Memory B cell (primary cell): Measurements from ENCODE around the gene GRK6.
"Not testable (repeated sequence)": the region's sequence is repeated elsewhere in the genome, so short reads cannot be mapped to it uniquely, and the experiment has no call there.

Experiments used
- ATAC-seq: fragments of 150-1000 bp; cut with Tn5 transposase; 2 replicates; pipeline ENCODE4 v1.10.0; 2021; ENCODE audit warnings: low read depth, mild to moderate bottlenecking, moderate library complexity
- DNase-seq, 2 donors: peaks; one replicate each; pipeline ENCODE4 v3.0.0; 2022; ENCODE audit warnings: low spot score in 2 of 2
- H3K27ac Mint-ChIP-seq: one replicate; pipeline ENCODE4 v1.8.0; 2022; ENCODE audit warnings: mild to moderate bottlenecking, moderate library complexity, mixed read lengths
- H3K27me3 Mint-ChIP-seq: one replicate; pipeline ENCODE4 v1.8.0; 2022; ENCODE audit warnings: mixed read lengths
- H3K36me3 Mint-ChIP-seq: one replicate; pipeline ENCODE4 v1.8.0; 2022; ENCODE audit warnings: mild to moderate bottlenecking, mixed read lengths
- H3K4me1 Mint-ChIP-seq: one replicate; pipeline ENCODE4 v1.8.0; 2022; ENCODE audit warnings: mixed read lengths
- H3K4me3 Mint-ChIP-seq: one replicate; pipeline ENCODE4 v1.8.0; 2022; ENCODE audit warnings: mild to moderate bottlenecking, moderate library complexity, mixed read lengths
- H3K9me3 Mint-ChIP-seq: one replicate; pipeline ENCODE4 v1.8.0; 2022; ENCODE audit warnings: mixed read lengths

Gene GRK6

DNA sequence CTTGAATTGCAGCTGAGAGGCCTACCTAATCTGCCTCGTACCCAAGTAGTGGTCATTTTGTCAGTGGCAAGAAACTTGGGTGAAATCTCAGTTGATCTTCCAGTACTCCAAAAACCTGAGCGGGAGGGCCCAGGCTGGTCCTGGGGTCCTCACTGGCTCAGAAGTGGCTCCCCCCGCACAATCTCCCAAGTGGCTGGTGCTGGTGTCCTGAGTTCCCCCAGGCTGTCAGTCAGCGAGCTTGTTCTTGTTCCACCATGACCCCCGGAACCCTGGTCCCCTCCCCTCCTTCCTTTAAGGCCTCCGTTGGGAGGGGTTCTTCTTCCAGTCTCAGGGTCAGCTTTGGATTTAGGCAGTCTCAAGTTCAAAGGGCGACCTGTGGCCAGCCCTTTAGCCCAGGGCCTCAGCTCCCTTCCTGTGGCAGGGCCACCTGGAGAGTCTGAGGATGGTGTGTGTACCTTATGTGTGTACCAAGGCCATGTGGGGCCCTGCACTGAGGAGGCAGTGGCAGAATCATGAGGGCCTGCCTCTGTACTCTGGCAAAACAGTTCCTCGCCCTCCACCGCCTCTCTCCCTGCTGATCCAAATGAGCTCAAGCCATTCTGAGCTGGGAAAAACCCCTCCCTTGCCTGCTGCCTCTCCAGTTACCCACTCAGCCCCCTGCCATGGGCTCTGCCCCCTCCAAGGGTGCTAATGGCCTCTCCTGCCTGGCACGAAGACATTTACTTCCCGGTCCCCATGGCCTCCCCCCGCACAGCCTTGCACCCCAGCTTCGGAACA lies 51.4 kb downstream of the GRK6 start:
- no peak overlapping the region for H3K4me3 Mint-ChIP-seq
- ATAC-seq = no peak

DNA sequence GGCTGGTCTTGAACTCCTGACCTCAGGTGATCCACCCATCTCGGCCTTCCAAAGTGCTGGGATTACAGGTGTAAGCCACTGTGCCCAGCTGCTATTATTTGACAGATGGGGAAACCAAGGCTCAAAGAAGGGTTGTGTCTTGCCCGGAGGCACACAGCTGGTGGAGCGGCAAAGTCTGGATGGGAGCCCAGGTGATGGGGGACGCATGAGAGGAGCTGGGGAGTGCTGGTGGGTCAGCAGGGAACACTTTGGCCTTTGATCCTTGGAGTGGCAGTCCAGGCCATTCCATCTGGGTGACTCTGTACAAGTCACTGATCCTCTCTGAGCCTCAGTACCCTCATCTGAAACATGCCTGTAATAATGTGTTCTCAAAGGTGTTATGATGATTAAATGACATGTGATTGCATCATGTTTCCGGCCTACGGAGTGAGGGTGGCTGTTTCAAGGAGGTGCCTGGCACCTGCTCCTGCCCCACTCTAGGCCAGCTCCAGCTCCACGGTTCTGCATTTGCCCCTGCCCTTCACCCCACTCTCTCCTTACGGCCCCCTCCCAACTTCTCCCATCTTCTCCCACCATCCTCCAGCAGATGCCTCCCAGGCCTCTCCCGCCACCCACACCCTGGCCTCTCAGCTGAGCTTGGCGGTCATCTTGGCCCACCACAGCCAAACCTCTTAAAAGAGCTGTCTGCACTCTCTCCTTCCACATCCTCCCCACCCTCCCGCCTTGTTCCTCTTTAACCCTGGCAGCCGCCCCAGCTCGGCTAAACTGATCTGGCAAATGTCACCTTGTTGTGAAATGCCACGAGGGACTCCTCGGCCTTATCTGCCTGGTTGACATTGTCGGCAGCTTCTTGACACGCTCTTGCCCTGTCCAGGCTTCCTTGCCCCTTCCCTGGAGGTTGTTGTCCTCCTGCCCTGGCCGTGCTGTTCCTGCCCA lies 52.5 kb downstream of the GRK6 start:
- no peak overlapping the region for H3K4me3 Mint-ChIP-seq
- peaks cover 3% of the 10 kb centered on the region for H3K27me3 Mint-ChIP-seq
- H3K36me3 Mint-ChIP-seq = no peaks in the 10 kb centered on the region
- no peaks in the 10 kb centered on the region for H3K9me3 Mint-ChIP-seq
- DNase-seq = no peak
- ATAC-seq = peak; percentile 73
- peak overlapping the region; percentile 0 for H3K27ac Mint-ChIP-seq
- H3K4me1 Mint-ChIP-seq = peaks cover 21% of the 10 kb centered on the region

More for the DNA sequence above, 51.4 kb downstream of the GRK6 start:
- Mint-ChIP-seq H3K27me3 (peaks cover 5% of the 10 kb centered on the region), H3K36me3 (no peaks in the 10 kb centered on the region), H3K4me1 (peaks cover 24% of the 10 kb centered on the region), H3K9me3 (no peaks in the 10 kb centered on the region), H3K27ac (no peak overlapping the region)
- no peak for DNase-seq

GRCh38 chr5:177479774-177480173 lies 53.3 kb downstream of the GRK6 start:
- ATAC-seq (no peak), DNase-seq (no peak)
- Mint-ChIP-seq H3K4me1 (peaks cover 18% of the 10 kb centered on the region), H3K27me3 (no peaks in the 10 kb centered on the region), H3K36me3 (peaks cover 2% of the 10 kb centered on the region), H3K9me3 (no peaks in the 10 kb centered on the region), H3K27ac (no peak overlapping the region), H3K4me3 (no peak overlapping the region)

DNA sequence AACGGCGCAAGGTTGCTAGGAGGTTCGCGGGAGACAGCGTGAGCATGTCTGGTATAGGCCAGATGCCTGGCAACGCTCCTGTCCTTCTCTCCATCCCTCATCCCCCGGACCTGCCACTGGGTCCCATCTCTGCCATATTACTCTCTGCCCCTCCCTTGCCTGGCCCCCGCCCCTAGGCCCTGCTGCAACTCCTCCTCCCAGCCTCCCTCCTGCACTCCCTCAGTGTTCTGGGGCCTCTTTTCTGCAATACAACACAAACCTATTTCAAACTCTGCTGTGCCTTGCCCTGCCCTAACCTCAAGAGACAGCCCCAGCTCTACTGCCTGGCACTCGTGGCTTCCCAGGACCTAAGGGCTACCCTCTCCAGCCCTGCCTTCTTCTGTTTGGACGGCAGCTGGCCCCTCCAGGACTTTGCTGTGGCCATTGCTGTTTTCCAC lies 55.9 kb downstream of the GRK6 start:
- Mint-ChIP-seq H3K9me3 (no peaks in the 10 kb centered on the region), H3K36me3 (peaks cover 4% of the 10 kb centered on the region), H3K27me3 (no peaks in the 10 kb centered on the region), H3K4me3 (no peak overlapping the region), H3K4me1 (peaks cover 9% of the 10 kb centered on the region), H3K27ac (no peak overlapping the region)
- DNase-seq (no peak), ATAC-seq (no peak)

- DNase-seq = no peak
- no peak overlapping the region for H3K4me3 Mint-ChIP-seq
- no peaks in the 10 kb centered on the region for H3K9me3 Mint-ChIP-seq
- peaks cover 9% of the 10 kb centered on the region for H3K4me1 Mint-ChIP-seq
- no peak for ATAC-seq
- no peaks in the 10 kb centered on the region for H3K27me3 Mint-ChIP-seq
- H3K27ac Mint-ChIP-seq = no peak overlapping the region
- H3K36me3 Mint-ChIP-seq = peaks cover 6% of the 10 kb centered on the region
These were observed 56.6 kb downstream of the GRK6 start for GRCh38 chr5:177483042-177483441.

- ATAC-seq (no peak), DNase-seq (no peak)
- peaks cover 5% of the 10 kb centered on the region for H3K4me1 Mint-ChIP-seq
- H3K27me3 Mint-ChIP-seq = no peaks in the 10 kb centered on the region
- H3K4me3 Mint-ChIP-seq = no peak overlapping the region
- peaks cover 7% of the 10 kb centered on the region for H3K36me3 Mint-ChIP-seq
- no peak overlapping the region for H3K27ac Mint-ChIP-seq
- H3K9me3 Mint-ChIP-seq = no peaks in the 10 kb centered on the region
These were observed 57.8 kb downstream of the GRK6 start for GRCh38 chr5:177483994-177484901.

- Mint-ChIP-seq H3K27ac (no peak overlapping the region), H3K4me1 (peaks cover under 1% of the 10 kb centered on the region), H3K27me3 (no peaks in the 10 kb centered on the region), H3K4me3 (no peak overlapping the region), H3K9me3 (no peaks in the 10 kb centered on the region), H3K36me3 (peaks cover 7% of the 10 kb centered on the region)
- ATAC-seq (no peak), DNase-seq (no peak)
These were observed 58.5 kb downstream of the GRK6 start for GRCh38 chr5:177484902-177485549.

DNA sequence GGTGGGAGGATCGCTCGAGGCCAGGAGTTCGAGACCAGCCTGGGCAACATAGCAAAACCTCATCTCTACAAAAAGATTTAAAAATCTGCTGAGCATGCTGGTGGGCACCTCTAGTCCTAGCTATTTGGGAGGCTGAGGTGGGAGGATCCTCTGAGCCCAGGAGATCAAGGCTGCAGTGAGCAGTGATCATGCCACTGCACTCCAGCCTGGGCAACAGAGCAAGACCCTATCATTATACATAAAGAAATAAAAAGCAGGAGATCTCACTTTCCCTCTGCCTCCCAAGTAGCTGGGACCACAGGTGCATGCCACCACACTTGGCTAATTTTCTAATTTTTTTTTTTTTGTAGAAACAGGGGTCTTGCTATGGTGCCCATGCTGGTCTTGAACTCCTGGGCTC lies 59.3 kb downstream of the GRK6 start:
- H3K27me3 Mint-ChIP-seq, H3K4me3 Mint-ChIP-seq: not testable (repeated sequence)
- H3K36me3 Mint-ChIP-seq = peaks cover 13% of the 10 kb centered on the region

DNA sequence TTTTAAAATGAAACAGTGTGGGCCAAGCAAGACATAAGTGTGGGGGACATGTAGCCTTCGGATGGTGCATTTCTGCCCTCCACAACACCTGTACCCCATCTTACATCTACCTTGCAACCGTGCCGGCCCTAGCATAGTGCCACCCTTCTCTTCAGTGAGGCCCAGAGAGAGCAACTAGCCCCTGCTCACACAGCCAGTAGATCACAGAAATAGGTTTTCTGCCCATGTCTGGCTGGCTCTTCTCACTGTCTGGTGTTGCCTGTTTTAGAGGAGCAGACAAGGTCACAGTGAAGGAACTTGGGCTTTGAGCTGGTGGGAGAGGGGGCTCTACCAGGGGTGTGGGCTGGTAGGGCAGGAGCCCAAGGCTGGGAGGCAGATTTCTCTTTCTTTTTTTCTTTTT lies 59.8 kb downstream of the GRK6 start:
- H3K27ac Mint-ChIP-seq = no peak overlapping the region
- H3K4me1 Mint-ChIP-seq = peaks cover 12% of the 10 kb centered on the region

More for the DNA sequence above, 59.3 kb downstream of the GRK6 start:
- ATAC-seq, H3K9me3 Mint-ChIP-seq, H3K4me1 Mint-ChIP-seq, DNase-seq, H3K27ac Mint-ChIP-seq: not testable (repeated sequence)

GRCh38 chr5:177487144-177487543 lies 60.7 kb downstream of the GRK6 start:
- ATAC-seq (no peak), DNase-seq (no peak)
- H3K27ac Mint-ChIP-seq = no peak overlapping the region
- H3K4me1 Mint-ChIP-seq = peaks cover 12% of the 10 kb centered on the region
- H3K4me3 Mint-ChIP-seq = no peak overlapping the region
- H3K9me3 Mint-ChIP-seq = no peaks in the 10 kb centered on the region
- H3K36me3 Mint-ChIP-seq = peaks cover 19% of the 10 kb centered on the region
- no peaks in the 10 kb centered on the region for H3K27me3 Mint-ChIP-seq

More for the DNA sequence above, 59.8 kb downstream of the GRK6 start:
- no peaks in the 10 kb centered on the region for H3K9me3 Mint-ChIP-seq
- DNase-seq (no peak), ATAC-seq (no peak)
- no peak overlapping the region for H3K4me3 Mint-ChIP-seq
- H3K27me3 Mint-ChIP-seq = no peaks in the 10 kb centered on the region
- peaks cover 18% of the 10 kb centered on the region for H3K36me3 Mint-ChIP-seq

- no peak overlapping the region for H3K4me3 Mint-ChIP-seq
- H3K36me3 Mint-ChIP-seq = peaks cover 25% of the 10 kb centered on the region
- DNase-seq (no peak), ATAC-seq (no peak)
- H3K4me1 Mint-ChIP-seq = peaks cover 17% of the 10 kb centered on the region
- no peaks in the 10 kb centered on the region for H3K9me3 Mint-ChIP-seq
- no peaks in the 10 kb centered on the region for H3K27me3 Mint-ChIP-seq
- no peak overlapping the region for H3K27ac Mint-ChIP-seq
These were observed 61.5 kb downstream of the GRK6 start for GRCh38 chr5:177487975-177488374.

DNA sequence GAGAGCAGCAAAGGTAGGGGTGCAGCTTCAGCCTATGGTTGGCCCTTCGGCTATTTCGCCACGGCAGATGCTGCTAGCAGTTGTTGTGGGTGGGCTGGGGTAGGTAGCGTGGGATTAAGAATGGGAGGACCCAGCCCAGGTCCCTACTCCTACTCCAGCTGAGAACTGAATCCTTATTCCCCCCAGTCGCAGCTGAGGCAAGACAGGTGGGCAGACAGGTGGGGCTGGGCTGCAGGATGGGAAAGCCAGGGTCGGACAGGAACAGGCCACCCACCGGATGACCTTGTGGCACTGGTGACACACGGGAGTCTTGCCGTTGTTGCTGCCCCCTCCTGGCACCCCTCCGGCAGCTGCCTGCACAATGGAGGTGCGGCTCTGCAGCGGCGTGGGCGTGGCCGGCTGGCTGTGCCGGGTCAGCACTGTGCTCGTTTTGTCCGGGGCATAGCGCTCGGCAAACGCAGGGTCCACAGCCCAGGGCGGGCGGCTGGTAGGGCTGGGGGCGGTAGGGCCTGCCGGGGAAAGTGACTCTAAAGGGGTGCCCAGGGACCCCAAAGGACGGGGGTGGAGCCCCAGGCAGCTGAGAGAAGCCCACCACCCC lies 62.7 kb downstream of the GRK6 start:
- Mint-ChIP-seq H3K36me3 (peaks cover 25% of the 10 kb centered on the region), H3K9me3 (no peaks in the 10 kb centered on the region), H3K4me3 (no peak overlapping the region), H3K4me1 (peaks cover 23% of the 10 kb centered on the region), H3K27ac (no peak overlapping the region), H3K27me3 (no peaks in the 10 kb centered on the region)
- DNase-seq (no peak), ATAC-seq (no peak)
